Body of pancreas (tissue), 4 donors: ENCODE measurements around the gene ZNG1B.
"Not testable (repeated sequence)": the region's sequence is repeated elsewhere in the genome, so short reads cannot be mapped to it uniquely, and the experiment has no call there.

ENCODE experiments used
- CTCF ChIP-seq, 7 experiments: fragments of 450-650 bp in 4 of 7; fragments of 200-600 bp in 3 of 7; sonication (generic) in 3 of 7; IDR thresholded peaks; one replicate each; pipeline ENCODE4 v1.5.1; 2016 to 2019; ENCODE audit warnings: antibody characterized with exemption in 7 of 7
- POLR2A ChIP-seq, 3 donors: fragments of 450-650 bp; IDR thresholded peaks; one replicate each; pipeline ENCODE4 v1.6.1; 2016; ENCODE audit warnings: antibody characterized with exemption in 3 of 3, mild to moderate bottlenecking in 2 of 3

DNA sequence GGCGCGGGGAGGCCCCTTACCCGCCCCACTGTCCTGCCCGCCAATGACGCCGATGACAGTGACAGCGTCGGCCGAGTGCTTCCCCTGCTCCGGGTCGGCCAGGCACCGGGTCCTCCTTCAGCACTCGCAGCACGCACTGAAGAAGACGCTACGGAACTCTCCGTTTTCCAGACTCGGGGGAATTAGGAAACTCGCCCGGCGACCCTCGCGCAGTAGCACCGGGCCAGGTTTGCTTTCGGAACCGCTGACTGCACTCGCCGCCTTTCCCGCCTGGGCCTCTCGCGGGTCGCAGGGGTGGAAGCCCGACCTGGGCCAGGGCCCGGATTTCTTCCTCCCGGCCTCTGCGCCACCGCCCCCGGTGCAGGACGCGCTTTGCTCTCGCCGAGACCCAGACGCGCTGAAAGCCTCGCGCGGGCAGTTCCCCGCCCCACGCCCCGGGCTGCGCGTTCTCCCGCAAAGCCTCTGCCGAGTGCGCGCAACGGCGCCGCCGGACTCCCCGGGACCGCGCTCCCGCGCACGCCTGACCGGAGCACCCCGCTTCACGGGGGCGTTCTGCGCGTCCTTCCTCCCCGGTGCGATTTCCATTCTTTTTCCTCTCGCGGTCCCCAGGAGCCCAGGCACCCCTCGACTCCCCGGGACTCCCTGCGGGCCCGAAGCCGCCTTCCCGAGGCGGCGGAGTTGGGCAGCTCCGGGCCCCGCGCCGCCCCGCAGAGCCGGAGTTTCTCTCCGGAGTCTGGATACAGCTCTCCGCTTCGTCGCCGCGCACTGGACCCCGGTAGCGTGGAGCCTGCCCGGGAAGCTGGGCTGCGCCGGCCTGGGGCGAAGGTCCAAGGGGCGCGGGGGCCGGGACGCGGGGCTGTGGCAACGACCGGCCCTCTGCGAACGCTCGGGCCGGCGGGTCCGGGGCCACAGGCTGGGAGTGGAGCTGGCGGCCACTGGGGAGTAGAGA, 65.9 kb downstream of the ZNG1B start:
- not testable (repeated sequence) for TF ChIP-seq POLR2A, CTCF (IDR thresholded peaks at IDR 0.05)
